KMS-11 (cell line): ENCODE measurements around the gene GNG2.

ENCODE experiments used
- H2AFZ ChIP-seq: fragments of 200-600 bp; sonication (generic); 2 replicates; pipeline ENCODE4 v1.6.1; 2016; ENCODE audit warnings: antibody characterized with exemption, mixed run types, low read depth
- H3K27ac ChIP-seq: fragments of 200-600 bp; sonication (generic); 2 replicates; pipeline ENCODE4 v1.6.1; 2016; ENCODE audit warnings: mild to moderate bottlenecking, mixed run types
- H3K27me3 ChIP-seq: fragments of 200-600 bp; sonication (generic); 2 replicates; pipeline ENCODE4 v1.6.1; 2017; ENCODE audit warnings: mild to moderate bottlenecking, low read depth, mixed run types, moderate library complexity; ENCODE audit not compliant: insufficient read depth
- H3K36me3 ChIP-seq: fragments of 200-600 bp; sonication (generic); 2 replicates; pipeline ENCODE4 v1.6.1; 2017; ENCODE audit warnings: mild to moderate bottlenecking, mixed run types; ENCODE audit not compliant: insufficient read depth
- H3K4me1 ChIP-seq: fragments of 200-600 bp; sonication (generic); 2 replicates; pipeline ENCODE4 v1.6.1; 2016; ENCODE audit warnings: mild to moderate bottlenecking, low read depth, mixed run types; ENCODE audit not compliant: poor library complexity, severe bottlenecking
- H3K4me2 ChIP-seq: fragments of 200-600 bp; sonication (generic); 2 replicates; pipeline ENCODE4 v1.7.0; 2016; ENCODE audit warnings: mild to moderate bottlenecking, mixed run types
- H3K4me3 ChIP-seq: fragments of 200-600 bp; sonication (generic); IDR thresholded peaks from 2 replicates; pipeline ENCODE4 v1.6.1; 2017; ENCODE audit warnings: low read depth, low read length, mixed read lengths; ENCODE audit not compliant: insufficient read depth
- H3K79me2 ChIP-seq: fragments of 200-600 bp; sonication (generic); 2 replicates; pipeline ENCODE4 v1.6.1; 2016; ENCODE audit warnings: low read depth, mixed run types; ENCODE audit not compliant: insufficient read depth
- H3K9ac ChIP-seq: fragments of 200-600 bp; sonication (generic); 2 replicates; pipeline ENCODE4 v1.6.1; 2016; ENCODE audit warnings: mild to moderate bottlenecking, mixed run types
- H4K20me1 ChIP-seq: fragments of 200-600 bp; sonication (generic); 2 replicates; pipeline ENCODE4 v1.6.1; 2016; ENCODE audit warnings: mild to moderate bottlenecking, mixed run types; ENCODE audit not compliant: insufficient read depth
- TF ChIP-seq, protein P1 (sequence below): fragments of 200-600 bp; sonication (generic); conservative IDR thresholded peaks from 2 replicates; pipeline ENCODE4 v1.6.1; 2017; ENCODE audit warnings: low read depth, mild to moderate bottlenecking, antibody characterized with exemption, low read length, moderate library complexity, mixed read lengths

Gene GNG2

DNA sequence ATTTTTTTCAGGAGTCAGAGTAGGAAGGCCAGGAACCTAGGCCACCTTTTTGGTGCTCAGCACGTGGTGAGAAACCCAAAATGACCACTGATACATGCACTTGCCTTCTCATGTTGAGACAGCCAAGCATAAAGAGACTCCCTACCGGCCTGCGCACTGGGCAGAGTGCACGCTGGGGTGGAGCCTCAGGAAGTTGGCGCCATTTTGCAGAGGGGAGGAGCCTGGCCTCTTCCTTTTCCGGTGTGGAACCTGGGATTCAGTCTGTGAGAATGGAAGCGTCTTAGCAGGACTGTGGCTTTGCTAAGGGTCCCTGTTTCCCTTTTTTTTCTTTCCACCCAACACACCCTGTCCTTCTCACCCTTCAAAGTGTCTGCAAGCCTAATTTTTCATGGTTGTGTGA, 66.0 kb downstream of the GNG2 start:
- H3K27ac ChIP-seq = no peak overlapping the region
- no peak overlapping the region for H2AFZ ChIP-seq
- H3K36me3 ChIP-seq = no peaks in the 10 kb centered on the region
- no peak overlapping the region for H3K4me2 ChIP-seq
- TF ChIP-seq, protein P1, sequence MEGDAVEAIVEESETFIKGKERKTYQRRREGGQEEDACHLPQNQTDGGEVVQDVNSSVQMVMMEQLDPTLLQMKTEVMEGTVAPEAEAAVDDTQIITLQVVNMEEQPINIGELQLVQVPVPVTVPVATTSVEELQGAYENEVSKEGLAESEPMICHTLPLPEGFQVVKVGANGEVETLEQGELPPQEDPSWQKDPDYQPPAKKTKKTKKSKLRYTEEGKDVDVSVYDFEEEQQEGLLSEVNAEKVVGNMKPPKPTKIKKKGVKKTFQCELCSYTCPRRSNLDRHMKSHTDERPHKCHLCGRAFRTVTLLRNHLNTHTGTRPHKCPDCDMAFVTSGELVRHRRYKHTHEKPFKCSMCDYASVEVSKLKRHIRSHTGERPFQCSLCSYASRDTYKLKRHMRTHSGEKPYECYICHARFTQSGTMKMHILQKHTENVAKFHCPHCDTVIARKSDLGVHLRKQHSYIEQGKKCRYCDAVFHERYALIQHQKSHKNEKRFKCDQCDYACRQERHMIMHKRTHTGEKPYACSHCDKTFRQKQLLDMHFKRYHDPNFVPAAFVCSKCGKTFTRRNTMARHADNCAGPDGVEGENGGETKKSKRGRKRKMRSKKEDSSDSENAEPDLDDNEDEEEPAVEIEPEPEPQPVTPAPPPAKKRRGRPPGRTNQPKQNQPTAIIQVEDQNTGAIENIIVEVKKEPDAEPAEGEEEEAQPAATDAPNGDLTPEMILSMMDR = no peak
- H3K27me3 ChIP-seq = no peaks in the 10 kb centered on the region
- H4K20me1 ChIP-seq = no peaks in the 10 kb centered on the region
- no peak overlapping the region for H3K9ac ChIP-seq
- no peaks in the 10 kb centered on the region for H3K79me2 ChIP-seq
- H3K4me3 ChIP-seq = no peak overlapping the region
- no peaks in the 10 kb centered on the region for H3K4me1 ChIP-seq

DNA sequence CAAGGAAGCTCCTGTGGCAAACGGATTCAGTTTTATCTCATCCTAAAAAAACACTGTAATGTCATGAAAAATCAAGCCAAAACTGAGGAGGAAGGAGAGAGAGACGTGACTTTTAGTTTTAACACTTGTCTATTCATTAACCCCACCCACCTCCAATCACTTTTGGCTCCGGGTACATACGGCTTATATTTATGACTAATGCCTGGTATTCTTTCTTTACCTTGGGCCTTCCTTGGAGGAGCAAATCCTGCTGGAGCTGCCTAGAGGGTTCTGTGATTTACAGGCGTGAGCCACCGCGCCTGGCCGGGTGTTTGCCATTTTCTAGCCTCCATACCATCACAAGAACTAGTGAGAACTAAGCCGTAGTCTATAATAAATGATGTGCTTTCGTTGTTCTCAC, 68.2 kb downstream of the GNG2 start:
- TF ChIP-seq, protein P1 = no peak
- H3K79me2 ChIP-seq = no peaks in the 10 kb centered on the region

DNA sequence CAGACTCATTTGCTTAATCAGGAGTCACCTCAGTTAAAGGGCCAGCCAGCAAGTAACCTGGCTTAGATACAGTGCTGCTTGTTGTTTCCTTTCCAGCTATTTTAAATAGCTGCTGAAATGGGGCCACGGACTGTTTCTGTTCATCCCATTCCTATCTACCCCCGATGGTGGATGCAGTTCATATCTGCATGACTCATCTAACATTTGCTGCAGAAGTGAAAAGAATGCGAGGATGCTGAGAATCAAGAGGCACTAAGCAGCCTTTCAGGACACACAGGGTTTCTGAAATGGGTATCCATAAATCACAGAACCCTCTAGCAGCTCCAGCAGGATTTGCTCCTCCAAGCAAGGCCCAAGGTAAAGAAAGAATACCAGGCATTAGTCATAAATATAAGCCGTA, 68.8 kb downstream of the GNG2 start:
- H3K27me3 ChIP-seq = no peaks in the 10 kb centered on the region
- TF ChIP-seq, protein P1 = no peak
- no peak overlapping the region for H3K9ac ChIP-seq
- no peaks in the 10 kb centered on the region for H3K4me1 ChIP-seq
- no peak overlapping the region for H3K4me2 ChIP-seq
- H3K4me3 ChIP-seq = no peak overlapping the region
- no peaks in the 10 kb centered on the region for H4K20me1 ChIP-seq
- H3K36me3 ChIP-seq = no peaks in the 10 kb centered on the region
- no peaks in the 10 kb centered on the region for H3K79me2 ChIP-seq
- H2AFZ ChIP-seq = no peak overlapping the region
- no peak overlapping the region for H3K27ac ChIP-seq

More for the DNA sequence above, 68.2 kb downstream of the GNG2 start:
- Histone ChIP-seq H3K27me3 (no peaks in the 10 kb centered on the region), H3K27ac (no peak overlapping the region), H3K36me3 (no peaks in the 10 kb centered on the region), H3K4me3 (no peak overlapping the region), H4K20me1 (no peaks in the 10 kb centered on the region), H2AFZ (no peak overlapping the region), H3K9ac (no peak overlapping the region), H3K4me1 (no peaks in the 10 kb centered on the region), H3K4me2 (no peak overlapping the region)

DNA sequence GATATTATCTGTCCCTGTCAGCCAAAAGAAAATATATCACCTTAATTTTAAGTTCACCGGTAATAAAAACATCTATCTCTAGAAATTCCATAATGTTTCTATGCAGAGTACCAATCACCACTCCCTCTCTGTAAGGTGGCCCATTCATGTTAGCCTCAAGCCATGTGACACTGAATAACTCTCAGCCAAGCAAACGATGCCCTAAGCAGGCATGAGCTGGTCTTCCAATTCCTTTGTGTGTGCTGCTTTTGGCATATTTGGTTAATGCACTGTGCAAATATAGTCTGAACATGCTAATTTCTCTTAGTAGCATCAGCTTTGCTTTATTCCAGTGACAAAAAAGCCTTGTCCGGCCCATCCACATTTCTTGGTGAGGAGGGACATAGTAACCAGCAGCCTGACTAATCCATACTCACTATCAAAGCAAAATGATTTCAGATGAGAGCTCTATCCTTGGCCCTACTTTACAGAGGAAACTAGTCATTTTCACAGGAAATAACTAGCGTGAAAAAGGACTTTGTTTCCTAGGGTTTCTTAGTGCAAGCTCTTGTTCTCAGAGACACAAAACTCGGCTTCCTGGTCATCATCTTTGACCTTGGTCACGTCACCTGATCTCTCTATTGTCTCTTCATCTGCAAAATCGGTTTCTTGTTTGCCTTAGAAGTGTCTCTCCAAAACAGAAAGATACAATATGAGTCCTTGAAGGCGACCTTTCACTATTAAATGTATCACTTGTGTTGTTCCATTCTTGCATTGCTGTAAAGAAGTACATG, 69.7 kb downstream of the GNG2 start:
- Histone ChIP-seq H3K27me3 (no peaks in the 10 kb centered on the region), H3K4me1 (no peaks in the 10 kb centered on the region), H3K27ac (no peak overlapping the region), H3K36me3 (no peaks in the 10 kb centered on the region), H2AFZ (no peak overlapping the region), H3K4me2 (no peak overlapping the region), H3K9ac (no peak overlapping the region), H4K20me1 (no peaks in the 10 kb centered on the region), H3K4me3 (no peak overlapping the region), H3K79me2 (no peaks in the 10 kb centered on the region)
- TF ChIP-seq, protein P1 = no peak
